Activated B cell treated with CpG ODN at 0.5 μM for 24 hours (primary cell): ENCODE results near the gene WDR47. TPM values are rescaled to one million over a fixed set of nuclear protein-coding genes. Genes with fewer than 3 reads are reported as not detected.

Source experiments
- ATAC-seq: fragments of 200-7000 bp; cut with Tn5 transposase; one replicate; pipeline ENCODE4 v1.10.0; 2021; ENCODE audit warnings: low read depth, mild to moderate bottlenecking, moderate library complexity
- CTCF ChIA-PET: fragments of 350-600 bp; sonication (Branson Sonifier 250); formaldehyde crosslinking; loops from one replicate; lab custom pipeline; 2021; ENCODE audit warnings: antibody characterized with exemption; lab: Charles Lee
- POLR2A ChIA-PET: fragments of 350-600 bp; sonication (Branson Sonifier 250); formaldehyde crosslinking; loops from one replicate; lab custom pipeline; 2021; ENCODE audit warnings: antibody characterized with exemption; lab: Charles Lee
- DNase-seq: peaks from one replicate; pipeline ENCODE4 v3.0.0; 2022
- H3K27ac Mint-ChIP-seq: one replicate; pipeline ENCODE4 v1.8.0; 2020; ENCODE audit warnings: mixed read lengths
- H3K27me3 Mint-ChIP-seq: one replicate; pipeline ENCODE4 v1.8.0; 2021; ENCODE audit warnings: mixed read lengths
- H3K36me3 Mint-ChIP-seq: one replicate; pipeline ENCODE4 v1.8.0; 2021; ENCODE audit warnings: low read depth, mixed read lengths
- H3K4me1 Mint-ChIP-seq: one replicate; pipeline ENCODE4 v1.8.0; 2021; ENCODE audit warnings: mixed read lengths
- H3K4me3 Mint-ChIP-seq: one replicate; pipeline ENCODE4 v1.8.0; 2020; ENCODE audit warnings: mild to moderate bottlenecking, mixed read lengths
- H3K9me3 Mint-ChIP-seq: one replicate; pipeline ENCODE4 v1.8.0; 2020; ENCODE audit warnings: mixed read lengths
- intact Hi-C: fragments of 100-400 bp; cut with micrococcal nuclease; formaldehyde crosslinking; loops from one replicate; pipeline ENCODE4 v1.15.1; 2024
- total RNA-seq: library from RNA; stranded (reverse); gene quantifications from 2 replicates; pipeline ENCODE4 v1.2.3, GENCODE V29; 2022
- TF ChIP-seq, protein P1 (sequence below): fragments of 200-600 bp; IDR thresholded peaks from one replicate; pipeline ENCODE4 v1.8.0; 2022; ENCODE audit warnings: antibody characterized with exemption, mild to moderate bottlenecking

The WDR47 gene
- total RNA-seq, 1 donor from 2014 or later: 10.9 TPM

DNA sequence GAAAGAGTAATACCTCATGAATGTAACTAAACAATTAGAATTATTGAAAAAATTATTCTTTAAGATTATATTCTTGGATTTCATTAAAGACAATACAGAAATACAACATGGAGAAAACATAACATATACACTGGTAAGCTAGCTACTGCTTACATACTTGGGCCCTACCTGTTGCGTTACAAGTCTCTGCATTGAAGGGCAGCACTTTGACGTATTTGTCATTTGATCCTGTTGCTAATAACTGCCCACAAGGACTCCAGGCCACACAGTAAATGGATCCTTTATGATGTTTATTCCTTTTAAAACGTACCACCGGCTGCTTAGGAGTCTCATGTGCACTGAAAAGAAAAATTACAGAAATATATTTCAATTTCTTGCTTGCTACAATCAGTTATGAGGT lies 58.8 kb downstream of the WDR47 start:
- H3K36me3 Mint-ChIP-seq: peaks cover 46% of the 10 kb centered on the region
- CTCF ChIA-PET: no interaction called here
- H3K27me3 Mint-ChIP-seq: no peaks in the 10 kb centered on the region
- intact Hi-C loops: no loop called here
- DNase-seq (no peak), ATAC-seq (no peak)
- no peak overlapping the region for H3K4me3 Mint-ChIP-seq
- TF ChIP-seq, protein P1, sequence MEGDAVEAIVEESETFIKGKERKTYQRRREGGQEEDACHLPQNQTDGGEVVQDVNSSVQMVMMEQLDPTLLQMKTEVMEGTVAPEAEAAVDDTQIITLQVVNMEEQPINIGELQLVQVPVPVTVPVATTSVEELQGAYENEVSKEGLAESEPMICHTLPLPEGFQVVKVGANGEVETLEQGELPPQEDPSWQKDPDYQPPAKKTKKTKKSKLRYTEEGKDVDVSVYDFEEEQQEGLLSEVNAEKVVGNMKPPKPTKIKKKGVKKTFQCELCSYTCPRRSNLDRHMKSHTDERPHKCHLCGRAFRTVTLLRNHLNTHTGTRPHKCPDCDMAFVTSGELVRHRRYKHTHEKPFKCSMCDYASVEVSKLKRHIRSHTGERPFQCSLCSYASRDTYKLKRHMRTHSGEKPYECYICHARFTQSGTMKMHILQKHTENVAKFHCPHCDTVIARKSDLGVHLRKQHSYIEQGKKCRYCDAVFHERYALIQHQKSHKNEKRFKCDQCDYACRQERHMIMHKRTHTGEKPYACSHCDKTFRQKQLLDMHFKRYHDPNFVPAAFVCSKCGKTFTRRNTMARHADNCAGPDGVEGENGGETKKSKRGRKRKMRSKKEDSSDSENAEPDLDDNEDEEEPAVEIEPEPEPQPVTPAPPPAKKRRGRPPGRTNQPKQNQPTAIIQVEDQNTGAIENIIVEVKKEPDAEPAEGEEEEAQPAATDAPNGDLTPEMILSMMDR: no peak
- H3K9me3 Mint-ChIP-seq: no peaks in the 10 kb centered on the region
- POLR2A ChIA-PET: no interaction called here
- no peaks in the 10 kb centered on the region for H3K4me1 Mint-ChIP-seq
- H3K27ac Mint-ChIP-seq: no peak overlapping the region

DNA sequence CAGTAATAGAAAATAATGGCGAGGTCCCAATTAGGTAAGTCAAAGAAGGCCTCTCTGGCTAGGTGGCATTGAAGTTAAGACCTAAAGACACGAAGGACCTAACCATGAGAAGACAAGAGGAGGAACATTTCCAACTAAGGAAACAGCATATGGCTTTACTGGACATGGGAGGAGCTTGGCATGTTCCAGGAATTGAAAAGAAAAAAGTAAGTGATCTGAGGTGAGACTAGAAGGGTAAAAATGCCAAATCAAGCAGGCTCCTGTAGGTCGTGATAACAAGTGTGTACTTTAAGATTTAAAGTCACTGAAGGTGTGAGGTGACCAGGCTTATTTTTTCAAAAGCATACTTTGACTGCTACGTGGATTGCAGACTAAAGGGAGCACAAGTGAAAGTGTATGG lies 65.2 kb downstream of the WDR47 start:
- ChIA-PET POLR2A (no interaction called here), CTCF (no interaction called here)
- DNase-seq: no peak
- intact Hi-C loops: no loop called here
- no peak overlapping the region for H3K4me3 Mint-ChIP-seq
- ATAC-seq: no peak
- peaks cover 60% of the 10 kb centered on the region for H3K36me3 Mint-ChIP-seq
- H3K27me3 Mint-ChIP-seq: no peaks in the 10 kb centered on the region
- no peak overlapping the region for H3K27ac Mint-ChIP-seq
- no peaks in the 10 kb centered on the region for H3K9me3 Mint-ChIP-seq
- TF ChIP-seq, protein P1: no peak
- no peaks in the 10 kb centered on the region for H3K4me1 Mint-ChIP-seq

DNA sequence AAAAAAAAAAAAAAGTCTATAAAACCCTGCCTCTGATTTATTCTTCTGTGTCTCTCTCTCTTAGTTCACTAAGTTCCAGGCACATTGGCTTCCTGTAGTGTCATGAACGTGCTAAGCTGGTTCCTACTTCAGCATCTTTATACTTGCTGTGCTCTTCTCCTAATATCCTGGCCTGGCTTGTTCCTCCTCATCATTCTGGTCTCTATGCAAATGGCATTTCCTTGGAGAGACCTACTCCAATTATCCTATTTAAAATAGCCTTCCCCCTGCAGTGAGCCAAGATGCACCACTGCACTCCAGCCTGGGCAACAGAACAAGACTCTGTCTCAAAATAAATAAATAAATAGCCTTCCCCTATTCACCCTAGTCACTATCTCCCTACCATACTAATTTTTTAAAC lies 69.0 kb downstream of the WDR47 start:
- no peaks in the 10 kb centered on the region for H3K4me1 Mint-ChIP-seq
- CTCF ChIA-PET: no interaction called here
- no peak overlapping the region for H3K4me3 Mint-ChIP-seq
- peaks cover 47% of the 10 kb centered on the region for H3K36me3 Mint-ChIP-seq
- POLR2A ChIA-PET: interaction anchor here (0.6 kb wide), 1 partner anchor 70 kb away, joined by 3 read pairs; no protein-coding TSS in a partner anchor
- ATAC-seq: no peak
- H3K27ac Mint-ChIP-seq: no peak overlapping the region
- DNase-seq: no peak
- TF ChIP-seq, protein P1: no peak
- no peaks in the 10 kb centered on the region for H3K27me3 Mint-ChIP-seq
- intact Hi-C loops: no loop called here
- H3K9me3 Mint-ChIP-seq: no peaks in the 10 kb centered on the region

DNA sequence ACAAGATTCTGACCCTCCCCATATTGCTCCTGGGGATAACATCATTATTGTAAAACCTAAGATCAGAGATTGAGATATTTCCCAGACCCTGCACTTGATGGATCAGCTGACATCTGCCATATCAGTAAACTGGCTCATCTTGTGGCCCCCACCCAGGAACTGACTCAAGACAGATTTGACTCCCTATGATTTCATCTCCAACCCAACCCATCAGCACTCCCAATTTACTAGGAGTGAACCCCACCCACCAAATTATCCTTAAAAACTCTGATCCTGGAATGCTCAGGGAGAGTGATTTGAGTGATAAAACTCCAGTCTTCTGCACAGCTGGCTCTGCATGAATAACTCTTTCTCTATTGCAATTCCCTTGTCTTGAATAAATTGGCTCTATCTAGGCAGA lies 72.6 kb downstream of the WDR47 start:
- intact Hi-C loops: no loop called here
- POLR2A ChIA-PET: no interaction called here

DNA sequence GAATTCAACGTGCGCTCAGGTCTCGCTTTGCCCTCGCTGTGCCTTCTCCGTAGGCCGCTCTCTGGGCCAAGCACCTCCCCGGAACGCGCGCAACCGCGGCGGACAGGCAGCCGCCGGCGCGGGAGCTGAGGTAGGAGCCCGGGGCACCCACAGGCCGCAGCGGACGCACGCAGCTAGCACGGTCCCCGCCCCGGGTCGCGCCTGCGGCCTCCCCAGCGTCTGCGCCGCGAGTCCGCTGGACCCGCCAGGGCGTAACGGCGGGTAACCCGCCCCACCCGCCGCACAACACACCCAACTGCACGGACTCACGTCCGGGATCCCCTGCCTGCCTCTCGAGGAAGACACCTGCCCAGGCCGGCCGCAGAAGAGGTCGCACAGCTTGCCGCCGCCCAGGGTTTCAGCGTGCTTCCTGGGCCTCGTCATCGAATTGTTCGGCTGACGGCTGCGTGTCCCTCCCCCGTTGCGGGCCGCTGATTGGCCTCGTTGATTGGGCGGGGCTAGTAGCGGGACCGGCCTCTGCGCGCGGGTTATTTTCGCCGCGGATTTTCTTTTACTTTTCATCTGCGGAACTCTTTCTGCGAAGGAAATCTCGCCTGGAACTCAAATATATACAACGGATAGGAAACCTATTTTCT lies 78.7 kb downstream of the WDR47 start, which contains the start of gene CLCC1:
Gene CLCC1, minus strand, starts transcription at position 433 of the 635 bp plus-strand sequence. CDS start 13,047 bp downstream, outside the sequence.
- H3K27ac Mint-ChIP-seq: peak within 1 kb of the TSS; percentile 91
- no peaks in the 10 kb centered on the region for H3K9me3 Mint-ChIP-seq
- ChIA-PET CTCF (interaction anchor here (1.0 to 1.3 kb wide), 2 partner anchors 137 to 149 kb away, joined by 4 to 5 read pairs; a partner anchor contains a TSS), POLR2A (interaction anchor here (0.6 to 3.1 kb wide), 15 partner anchors 15 to 1660 kb away, joined by 3 to 40 read pairs (median 5); partner anchors contain the start of genes GNAI3, PRPF38B, SARS1 and SLC25A24)
- H3K27me3 Mint-ChIP-seq: no peaks in the 10 kb centered on the region
- peaks cover 13% of the 10 kb centered on the region for H3K36me3 Mint-ChIP-seq
- peaks cover 35% of the 10 kb centered on the region for H3K4me1 Mint-ChIP-seq
- peak; percentile 84 for DNase-seq
- TF ChIP-seq, protein P1: no peak
- H3K4me3 Mint-ChIP-seq: peak within 1 kb of the TSS; percentile 88
- peak; percentile 94 for ATAC-seq
- intact Hi-C loops: loop anchor here (1.0 to 5.0 kb wide), 11 partner anchors 79 to 1374 kb away; partner anchors contain the start of genes GPSM2, HENMT1, PRPF38B and PSMA5

More for the DNA sequence above, 72.6 kb downstream of the WDR47 start:
- Mint-ChIP-seq H3K4me1 (no peaks in the 10 kb centered on the region), H3K9me3 (no peaks in the 10 kb centered on the region), H3K4me3 (no peak overlapping the region), H3K36me3 (peaks cover 27% of the 10 kb centered on the region), H3K27me3 (no peaks in the 10 kb centered on the region), H3K27ac (no peak overlapping the region)
- CTCF ChIA-PET: no interaction called here
- no peak for ATAC-seq
- no peak for DNase-seq
- TF ChIP-seq, protein P1: no peak
